Lower lobe of right lung (tissue), 2 donors: ENCODE data around the gene HOMER2. TPM values are rescaled to one million over a fixed set of nuclear protein-coding genes. Genes with fewer than 3 reads are reported as not detected.
"Not testable (repeated sequence)": the region's sequence is repeated elsewhere in the genome, so short reads cannot be mapped to it uniquely, and the experiment has no call there.

ENCODE experiments used
- ATAC-seq, 2 donors: fragments of 200-7000 bp; cut with Tn5 transposase; one replicate each; pipeline ENCODE4 v1.9.1; 2020 to 2022; ENCODE audit warnings: mild to moderate bottlenecking in 2 of 2, moderate library complexity in 2 of 2
- DNase-seq: peaks from one replicate; pipeline ENCODE4 v3.0.0-alpha.2; 2020
- H3K27ac ChIP-seq: fragments of 200-600 bp; one replicate; pipeline ENCODE4 v1.8.0; 2022
- H3K27me3 ChIP-seq: fragments of 200-600 bp; one replicate; pipeline ENCODE4 v1.8.0; 2022; ENCODE audit warnings: low read depth
- H3K36me3 ChIP-seq: fragments of 200-600 bp; one replicate; pipeline ENCODE4 v1.8.0; 2022; ENCODE audit warnings: mild to moderate bottlenecking
- H3K4me1 ChIP-seq: fragments of 200-600 bp; one replicate; pipeline ENCODE4 v1.8.0; 2022
- H3K4me3 ChIP-seq: fragments of 200-600 bp; one replicate; pipeline ENCODE4 v1.8.0; 2022; ENCODE audit warnings: mild to moderate bottlenecking
- H3K9me3 ChIP-seq: fragments of 200-600 bp; one replicate; pipeline ENCODE4 v1.8.0; 2022
- CTCF ChIP-seq: fragments of 200-600 bp; IDR thresholded peaks from one replicate; pipeline ENCODE4 v1.8.0; 2022; ENCODE audit warnings: antibody characterized with exemption, mild to moderate bottlenecking
- intact Hi-C: fragments of 100-400 bp; cut with DNase I; formaldehyde crosslinking; loops from one replicate; pipeline ENCODE4 v1.11.0; 2022
- total RNA-seq: library from RNA; stranded (reverse); fragmentation: NEBNext Ultra II Directional; extraction: Animal tissue kit (Norgen Biotek cat#: 25700); gene quantifications from one replicate; pipeline ENCODE4 v1.2.1, GENCODE V29; 2021
- donor health status: DM: no; HTN: yes; CAD: no; lungs with severe emphysema.

HOMER2 gene
- total RNA-seq, 1 donor from 2014 or later: 16.2 TPM

- ATAC-seq: no peak
- intact Hi-C loops: no loop called here
- Histone ChIP-seq H3K9me3 (no peaks in the 10 kb centered on the region), H3K27ac (no peak overlapping the region), H3K4me3 (no peak overlapping the region), H3K4me1 (no peaks in the 10 kb centered on the region), H3K27me3 (no peaks in the 10 kb centered on the region), H3K36me3 (no peaks in the 10 kb centered on the region)
- no peak for TF ChIP-seq CTCF
- no peak for DNase-seq
Measured at GRCh38 chr15:82900511-82901060, 51.9 kb downstream of the HOMER2 start.

GRCh38 chr15:82898961-82899360 lies 53.6 kb downstream of the HOMER2 start:
- Histone ChIP-seq H3K4me3 (no peak overlapping the region), H3K27ac (no peak overlapping the region), H3K4me1 (no peaks in the 10 kb centered on the region), H3K36me3 (no peaks in the 10 kb centered on the region), H3K9me3 (no peaks in the 10 kb centered on the region), H3K27me3 (no peaks in the 10 kb centered on the region)
- no peak for ATAC-seq
- intact Hi-C loops: no loop called here
- DNase-seq: no peak
- TF ChIP-seq CTCF: no peak

GRCh38 chr15:82895983-82896382 lies 56.5 kb downstream of the HOMER2 start:
- no peak for ATAC-seq
- Histone ChIP-seq H3K36me3 (no peaks in the 10 kb centered on the region), H3K27me3 (no peaks in the 10 kb centered on the region), H3K9me3 (no peaks in the 10 kb centered on the region), H3K27ac (no peak overlapping the region), H3K4me1 (no peaks in the 10 kb centered on the region), H3K4me3 (no peak overlapping the region)
- no peak for DNase-seq
- intact Hi-C loops: no loop called here
- no peak for TF ChIP-seq CTCF

- ATAC-seq: no peak
- Histone ChIP-seq H3K4me1 (no peaks in the 10 kb centered on the region), H3K27ac (no peak overlapping the region), H3K9me3 (no peaks in the 10 kb centered on the region), H3K27me3 (no peaks in the 10 kb centered on the region), H3K36me3 (no peaks in the 10 kb centered on the region), H3K4me3 (no peak overlapping the region)
- intact Hi-C loops: no loop called here
- DNase-seq: no peak
- TF ChIP-seq CTCF: no peak
Measured at GRCh38 chr15:82894971-82895520, 57.5 kb downstream of the HOMER2 start.

GRCh38 chr15:82893473-82893872 lies 59.0 kb downstream of the HOMER2 start:
- H3K27me3 ChIP-seq, H3K36me3 ChIP-seq, intact Hi-C loops, ATAC-seq, H3K4me3 ChIP-seq, H3K4me1 ChIP-seq, H3K27ac ChIP-seq, H3K9me3 ChIP-seq, DNase-seq: not testable (repeated sequence)

- Histone ChIP-seq H3K36me3 (no peaks in the 10 kb centered on the region), H3K27ac (no peak overlapping the region), H3K4me3 (no peak overlapping the region), H3K4me1 (no peaks in the 10 kb centered on the region), H3K27me3 (no peaks in the 10 kb centered on the region), H3K9me3 (no peaks in the 10 kb centered on the region)
- ATAC-seq (no peak), DNase-seq (no peak)
- intact Hi-C loops: no loop called here
- TF ChIP-seq CTCF: no peak
Measured at GRCh38 chr15:82892573-82892972, 59.9 kb downstream of the HOMER2 start.
